Stimulated activated CD8-positive, alpha-beta memory T cell treated with anti-CD3 and anti-CD28 coated beads, Interleukin-7, amount 100 ng/mL, for 48 hours (primary cell): ENCODE data around the gene SLC22A4.

Source experiments
- DNase-seq, 2 donors: peaks; one replicate each; pipeline ENCODE4 v3.0.0-alpha.2; 2020; ENCODE audit warnings: low read depth in 1 of 2; ENCODE audit errors: extremely low read depth in 1 of 2

Gene SLC22A4

GRCh38 chr5:132273631-132274030, 20.6 kb upstream of the SLC22A4 start:
- no peak for DNase-seq

GRCh38 chr5:132274050-132274792, 20.0 kb upstream of the SLC22A4 start:
- DNase-seq: no peak

- no peak for DNase-seq
Measured at GRCh38 chr5:132275367-132276220, 18.6 kb upstream of the SLC22A4 start.

- no peak for DNase-seq
Measured at GRCh38 chr5:132277256-132277655, 16.9 kb upstream of the SLC22A4 start.

GRCh38 chr5:132277971-132278853, 16.0 kb upstream of the SLC22A4 start:
- no peak for DNase-seq

- DNase-seq: no peak
Measured at GRCh38 chr5:132279801-132280200, 14.4 kb upstream of the SLC22A4 start.

GRCh38 chr5:132280371-132281240, 13.6 kb upstream of the SLC22A4 start:
- DNase-seq: no peak

- DNase-seq: no peak
Measured at GRCh38 chr5:132281856-132282614, 12.2 kb upstream of the SLC22A4 start.

- no peak for DNase-seq
Measured at GRCh38 chr5:132283423-132284043, 10.7 kb upstream of the SLC22A4 start.

- DNase-seq: no peak
Measured at GRCh38 chr5:132289097-132289496, 5.1 kb upstream of the SLC22A4 start.

- DNase-seq: no peak
Measured at GRCh38 chr5:132291026-132291425, 3.2 kb upstream of the SLC22A4 start.

GRCh38 chr5:132293066-132293991, 865 bp upstream of the SLC22A4 start:
- peak; percentile 72 to 82 for DNase-seq

GRCh38 chr5:132294728-132295504, 722 bp downstream of the SLC22A4 start:
- DNase-seq: peak; percentile 61 to 81

- no peak for DNase-seq
Measured at GRCh38 chr5:132295505-132296411, 1.6 kb downstream of the SLC22A4 start.

GRCh38 chr5:132296412-132297016, 2.3 kb downstream of the SLC22A4 start:
- DNase-seq: no peak
